Activated naive CD8-positive, alpha-beta T cell treated with anti-CD3 and anti-CD28 coated beads, Interleukin-2, amount 50 U/mL, for 24 hours (primary cell): ENCODE data around the gene SEPTIN10.
A peak's percentile ranks its signal among the peaks of the same experiment; 100 is the strongest.

Source experiments
- ATAC-seq: fragments of 150-1000 bp; cut with Tn5 transposase; one replicate; pipeline ENCODE4 v1.10.0; 2021
- DNase-seq: peaks from one replicate; pipeline ENCODE4 v3.0.0; 2021
- H3K27ac Mint-ChIP-seq: one replicate; pipeline ENCODE4 v1.8.0; 2021; ENCODE audit warnings: mild to moderate bottlenecking, mixed read lengths
- H3K27me3 Mint-ChIP-seq: one replicate; pipeline ENCODE4 v1.8.0; 2021; ENCODE audit warnings: mixed read lengths
- H3K36me3 Mint-ChIP-seq: one replicate; pipeline ENCODE4 v1.8.0; 2021; ENCODE audit warnings: low read depth, mixed read lengths
- H3K4me1 Mint-ChIP-seq: one replicate; pipeline ENCODE4 v1.8.0; 2021; ENCODE audit warnings: mixed read lengths
- H3K4me3 Mint-ChIP-seq: one replicate; pipeline ENCODE4 v1.8.0; 2021; ENCODE audit warnings: mild to moderate bottlenecking, moderate library complexity, mixed read lengths
- H3K9me3 Mint-ChIP-seq: one replicate; pipeline ENCODE4 v1.8.0; 2021; ENCODE audit warnings: mixed read lengths

SEPTIN10 gene

DNA sequence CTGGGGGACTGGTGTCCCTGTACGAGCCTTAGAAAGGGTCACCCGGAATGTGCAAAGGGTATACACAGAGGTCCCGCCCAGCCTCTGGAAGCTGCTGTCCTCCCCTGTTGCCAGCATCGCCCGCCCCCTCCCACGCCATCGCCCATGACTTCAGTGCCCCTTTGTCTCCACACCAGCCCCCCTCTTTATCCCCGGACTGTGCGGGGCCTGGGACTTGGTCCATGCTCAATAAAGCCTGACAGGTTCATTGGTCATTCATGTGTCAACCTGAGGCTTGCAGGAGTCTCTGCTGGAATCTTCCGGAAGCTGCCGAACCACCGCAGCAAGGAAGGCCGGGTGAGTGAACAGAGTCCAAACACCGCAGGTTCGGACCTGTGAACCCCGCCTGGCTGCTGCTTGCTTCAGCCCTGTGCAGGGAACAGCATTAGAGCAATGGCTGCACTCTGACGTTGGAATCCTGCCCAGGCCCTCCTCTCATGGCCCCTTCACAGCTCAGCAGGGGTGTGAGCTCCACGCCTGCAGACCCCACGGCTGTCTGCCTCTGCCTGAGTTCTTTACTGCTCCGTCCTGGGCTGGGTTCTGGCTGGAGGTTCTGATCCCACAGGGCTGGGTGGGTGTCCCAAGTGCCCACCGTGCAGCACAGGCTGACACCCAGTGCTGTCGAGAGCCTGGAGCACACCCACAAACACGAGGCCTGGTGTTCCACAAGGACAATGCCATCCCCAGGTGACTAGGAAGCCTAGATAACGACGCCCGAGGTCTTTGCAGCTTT lies 96.5 kb downstream of the SEPTIN10 start:
- Mint-ChIP-seq H3K9me3 (no peaks in the 10 kb centered on the region), H3K27ac (no peak overlapping the region), H3K36me3 (no peaks in the 10 kb centered on the region), H3K4me1 (peaks cover 4% of the 10 kb centered on the region), H3K4me3 (no peak overlapping the region), H3K27me3 (no peaks in the 10 kb centered on the region)
- ATAC-seq (no peak), DNase-seq (no peak)

DNA sequence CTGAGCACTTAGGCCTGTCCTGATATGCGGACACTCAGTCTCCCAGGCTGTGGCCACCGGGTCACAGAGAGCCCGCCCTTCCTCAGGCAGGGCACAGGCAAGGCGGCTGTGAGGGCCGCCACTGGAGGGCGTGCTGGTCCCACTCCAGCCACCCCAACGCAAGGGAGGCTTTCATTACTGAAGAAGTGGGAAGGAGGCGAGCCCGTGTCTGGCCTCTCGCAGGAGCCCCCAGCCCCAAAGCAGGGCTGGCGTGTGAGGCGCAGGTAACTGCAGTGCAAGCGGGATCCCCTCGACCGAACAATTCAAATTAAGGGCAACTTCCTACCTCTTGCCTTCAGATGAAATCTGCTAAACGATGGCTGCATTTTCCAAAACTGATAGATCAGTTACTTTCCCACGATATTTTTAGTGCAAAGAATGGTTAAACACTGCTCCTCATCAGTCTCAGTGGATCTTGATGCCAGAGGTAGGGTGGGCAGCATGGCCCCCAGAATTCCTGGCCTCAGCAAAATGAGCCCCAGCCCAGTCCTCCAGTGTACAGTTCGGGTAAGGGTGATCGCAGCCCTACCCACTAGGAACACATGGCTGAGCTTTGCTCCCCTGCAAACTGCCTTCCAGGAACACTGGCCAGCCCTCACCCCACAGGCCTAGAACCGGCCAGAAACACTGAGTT lies 97.2 kb downstream of the SEPTIN10 start:
- DNase-seq (peak; percentile 28), ATAC-seq (peak; percentile 30)
- Mint-ChIP-seq H3K9me3 (no peaks in the 10 kb centered on the region), H3K36me3 (no peaks in the 10 kb centered on the region), H3K27ac (no peak overlapping the region), H3K27me3 (no peaks in the 10 kb centered on the region), H3K4me1 (peaks cover 4% of the 10 kb centered on the region), H3K4me3 (no peak overlapping the region)

DNA sequence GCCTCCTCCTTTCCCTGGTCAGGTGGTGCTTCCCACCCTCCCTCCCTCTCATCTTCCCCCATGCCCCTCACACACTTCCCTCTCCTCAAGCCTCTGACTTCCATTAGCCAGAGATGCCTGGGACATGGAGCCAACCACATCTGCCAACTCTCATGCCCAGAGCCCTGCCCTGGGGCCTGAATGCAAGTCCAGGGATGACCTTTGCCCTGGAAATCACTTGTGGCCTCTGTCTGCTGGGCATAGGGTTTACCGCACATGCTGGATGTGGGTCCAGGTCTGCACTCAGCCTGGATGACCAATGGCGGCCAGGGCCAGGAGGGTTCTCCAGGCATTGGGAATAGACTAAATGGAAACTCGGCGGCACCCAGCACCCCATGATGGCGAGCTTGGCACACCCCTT lies 98.9 kb downstream of the SEPTIN10 start:
- H3K4me1 Mint-ChIP-seq = peaks cover 4% of the 10 kb centered on the region
- H3K27me3 Mint-ChIP-seq = no peaks in the 10 kb centered on the region
- no peaks in the 10 kb centered on the region for H3K36me3 Mint-ChIP-seq
- H3K9me3 Mint-ChIP-seq = no peaks in the 10 kb centered on the region
- no peak overlapping the region for H3K27ac Mint-ChIP-seq
- ATAC-seq (no peak), DNase-seq (no peak)
- H3K4me3 Mint-ChIP-seq = no peak overlapping the region

DNA sequence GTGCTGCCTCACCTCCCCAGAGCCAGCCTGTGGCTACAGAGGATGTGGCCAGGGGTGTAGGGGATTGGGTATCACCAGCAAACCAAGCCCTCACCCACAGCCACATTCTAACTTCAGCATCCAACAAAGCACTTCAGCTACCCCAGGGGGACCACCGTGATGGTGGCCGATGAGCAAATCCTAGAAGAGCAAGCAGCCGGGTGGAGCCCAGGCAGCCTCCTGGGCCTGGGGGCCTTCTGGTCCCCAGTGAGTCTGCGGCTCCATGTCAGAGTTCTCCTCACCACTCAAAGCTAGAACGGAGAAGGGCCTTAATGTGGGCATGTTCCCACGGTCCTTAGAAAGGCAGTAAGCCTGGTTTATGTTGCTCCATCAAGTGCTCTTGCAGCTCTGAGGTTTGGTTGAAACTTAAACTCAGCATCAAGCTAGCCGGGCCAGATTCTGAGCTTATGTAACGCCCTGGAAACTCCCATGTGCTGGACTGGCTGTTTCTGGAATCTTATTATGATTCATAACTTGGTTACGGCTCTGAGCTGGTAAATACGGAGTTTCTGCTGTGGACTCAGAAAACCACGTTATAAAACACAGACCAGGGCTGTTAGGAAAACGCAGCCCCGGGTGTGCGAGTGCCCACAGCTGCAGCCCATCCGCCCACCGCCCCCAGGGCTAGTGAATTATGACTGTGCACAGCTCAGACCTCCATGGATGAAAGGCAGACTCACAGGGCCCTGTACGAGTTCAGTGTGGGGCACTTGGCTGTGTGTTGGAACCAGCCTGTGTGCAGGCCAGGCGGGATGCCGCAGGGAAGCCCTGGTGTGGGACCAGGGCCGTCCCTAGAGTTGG lies 99.8 kb downstream of the SEPTIN10 start:
- DNase-seq (no peak), ATAC-seq (peak; percentile 41)
- Mint-ChIP-seq H3K9me3 (no peaks in the 10 kb centered on the region), H3K36me3 (no peaks in the 10 kb centered on the region), H3K27ac (no peak overlapping the region), H3K4me1 (peaks cover 4% of the 10 kb centered on the region), H3K27me3 (no peaks in the 10 kb centered on the region), H3K4me3 (no peak overlapping the region)

DNA sequence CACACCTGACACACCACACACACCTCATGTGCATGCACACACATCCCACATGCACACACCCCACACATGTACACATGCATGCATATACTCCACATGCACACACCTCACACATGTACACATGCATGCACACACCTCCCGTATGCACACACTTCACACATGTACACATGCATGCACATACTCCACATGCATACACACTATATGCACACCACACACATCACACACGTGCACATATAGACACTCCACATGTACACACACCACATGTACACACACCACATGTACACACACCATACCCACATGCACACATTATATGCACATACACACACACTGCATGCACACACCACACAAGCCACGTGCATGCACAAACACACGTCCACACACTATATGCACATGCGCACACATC lies 100.5 kb downstream of the SEPTIN10 start:
- no peak overlapping the region for H3K4me3 Mint-ChIP-seq
- H3K4me1 Mint-ChIP-seq = peaks cover 4% of the 10 kb centered on the region
- ATAC-seq (no peak), DNase-seq (no peak)
- no peaks in the 10 kb centered on the region for H3K9me3 Mint-ChIP-seq
- no peak overlapping the region for H3K27ac Mint-ChIP-seq
- no peaks in the 10 kb centered on the region for H3K27me3 Mint-ChIP-seq
- no peaks in the 10 kb centered on the region for H3K36me3 Mint-ChIP-seq

DNA sequence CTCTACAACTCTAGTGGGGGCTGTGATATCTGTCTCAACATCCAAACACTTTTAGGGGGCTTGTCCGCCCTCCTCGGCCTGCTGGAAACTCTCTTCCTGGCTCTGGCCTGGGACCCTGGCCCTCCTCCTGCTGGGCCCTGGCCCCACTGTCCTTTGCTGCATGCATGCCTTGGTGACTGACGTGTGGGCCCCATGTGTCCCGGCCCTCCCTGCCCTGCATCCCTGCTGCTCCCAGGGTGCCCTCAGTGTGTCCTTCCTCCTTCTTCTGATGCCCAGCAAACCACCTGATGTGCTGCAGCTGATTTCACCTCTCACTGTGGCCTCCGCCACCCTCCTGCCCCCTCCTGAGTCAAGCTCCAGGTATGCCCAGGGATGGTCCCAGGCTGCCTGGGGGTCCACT lies 101.7 kb downstream of the SEPTIN10 start:
- DNase-seq = no peak
- no peak for ATAC-seq
- no peaks in the 10 kb centered on the region for H3K27me3 Mint-ChIP-seq
- no peaks in the 10 kb centered on the region for H3K9me3 Mint-ChIP-seq
- no peak overlapping the region for H3K27ac Mint-ChIP-seq
- H3K36me3 Mint-ChIP-seq = no peaks in the 10 kb centered on the region
- no peak overlapping the region for H3K4me3 Mint-ChIP-seq
- H3K4me1 Mint-ChIP-seq = peaks cover 4% of the 10 kb centered on the region

DNA sequence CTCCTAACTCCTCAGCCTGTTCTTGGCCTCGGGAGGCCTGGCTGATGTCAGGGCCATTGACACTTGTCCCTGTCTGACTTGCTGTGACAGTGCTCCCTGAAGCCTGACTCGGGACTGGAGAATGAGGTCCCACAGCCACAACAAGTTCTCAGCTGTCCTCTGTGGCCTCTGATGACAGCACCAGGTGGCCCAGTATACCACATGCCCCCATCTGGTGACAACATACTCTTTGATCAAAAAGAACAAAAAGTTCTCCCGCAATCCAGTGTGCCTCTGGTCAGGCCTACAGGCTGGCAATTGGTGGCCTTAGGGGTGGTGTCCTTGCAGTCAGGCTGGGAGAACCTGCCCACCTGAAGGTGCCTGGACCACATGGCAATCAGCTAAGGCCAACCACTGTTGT lies 102.6 kb downstream of the SEPTIN10 start:
- no peaks in the 10 kb centered on the region for H3K27me3 Mint-ChIP-seq
- H3K4me3 Mint-ChIP-seq = no peak overlapping the region
- peaks cover 4% of the 10 kb centered on the region for H3K4me1 Mint-ChIP-seq
- no peaks in the 10 kb centered on the region for H3K36me3 Mint-ChIP-seq
- H3K9me3 Mint-ChIP-seq = no peaks in the 10 kb centered on the region
- ATAC-seq (no peak), DNase-seq (no peak)
- H3K27ac Mint-ChIP-seq = no peak overlapping the region

DNA sequence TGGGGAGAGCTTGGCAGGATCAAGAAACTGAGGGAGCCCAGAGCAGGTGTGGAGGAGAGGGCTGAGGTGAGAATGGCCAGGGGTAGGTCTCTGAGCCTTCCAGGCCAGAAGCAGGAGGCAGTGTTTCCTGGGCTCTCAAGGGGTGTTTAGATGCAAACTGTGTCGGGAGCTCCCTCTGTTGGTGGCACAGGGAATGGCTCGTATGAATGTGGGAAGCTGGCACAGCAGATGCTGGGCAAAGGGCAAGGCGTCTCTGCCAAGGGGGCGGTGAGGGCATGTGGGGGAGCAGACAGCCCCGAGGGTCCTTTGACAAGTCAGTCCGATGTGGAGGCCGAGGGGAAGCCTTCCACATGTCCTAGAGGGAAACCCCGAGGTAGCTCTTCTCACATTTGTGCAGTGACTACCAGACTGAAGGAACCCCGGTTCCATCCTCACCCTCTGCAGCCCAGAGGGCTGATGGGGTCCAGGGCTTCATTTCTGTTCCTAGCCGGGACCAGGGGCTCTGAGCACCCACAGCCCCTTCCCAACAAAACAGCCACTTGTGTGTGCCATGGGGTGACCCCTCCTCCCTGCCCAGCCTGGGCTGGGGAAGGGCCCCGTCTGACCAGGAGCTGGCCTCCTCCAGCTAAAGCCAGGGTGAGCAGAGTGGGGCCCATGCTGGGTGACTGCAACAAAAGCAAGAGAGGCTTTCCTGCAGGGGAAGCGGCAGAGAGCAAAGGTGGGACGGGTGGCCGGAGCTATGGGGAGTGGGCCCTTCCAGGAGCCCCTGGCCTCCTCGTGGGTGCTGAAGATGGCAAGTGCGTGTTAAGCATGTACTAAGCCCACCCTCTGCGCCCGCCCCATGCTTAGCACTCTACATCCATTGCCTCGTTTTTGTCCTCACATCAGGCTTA lies 103.4 kb downstream of the SEPTIN10 start:
- ATAC-seq = peak; percentile 45
- peak overlapping the region; percentile 1 for H3K27ac Mint-ChIP-seq

DNA sequence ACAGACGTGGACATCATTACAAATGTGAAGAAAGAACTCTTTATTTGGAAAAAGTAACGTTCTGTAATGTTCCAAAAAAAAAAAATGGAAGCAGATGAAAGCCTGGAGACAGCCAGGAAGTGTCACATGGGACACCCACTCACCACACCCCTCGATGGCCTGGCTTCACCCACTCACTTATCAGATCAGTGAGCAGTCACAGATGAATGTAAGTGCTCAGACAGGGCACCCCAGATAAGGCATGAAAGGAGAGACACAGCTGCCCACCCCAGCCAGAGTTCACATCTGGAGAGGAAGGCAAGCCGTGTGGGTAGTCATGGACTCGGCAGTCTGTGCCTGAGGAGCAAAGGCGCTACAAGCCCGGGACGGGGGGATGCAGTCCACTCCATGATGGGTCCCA lies 105.2 kb downstream of the SEPTIN10 start:
- DNase-seq (no peak), ATAC-seq (no peak)
- H3K4me1 Mint-ChIP-seq = peaks cover under 1% of the 10 kb centered on the region
- no peaks in the 10 kb centered on the region for H3K27me3 Mint-ChIP-seq
- H3K27ac Mint-ChIP-seq = no peak overlapping the region
- no peaks in the 10 kb centered on the region for H3K9me3 Mint-ChIP-seq
- H3K4me3 Mint-ChIP-seq = no peak overlapping the region
- H3K36me3 Mint-ChIP-seq = no peaks in the 10 kb centered on the region

More for the DNA sequence above, 103.4 kb downstream of the SEPTIN10 start:
- peaks cover 4% of the 10 kb centered on the region for H3K4me1 Mint-ChIP-seq
- H3K4me3 Mint-ChIP-seq = no peak overlapping the region
- no peaks in the 10 kb centered on the region for H3K9me3 Mint-ChIP-seq
- no peaks in the 10 kb centered on the region for H3K36me3 Mint-ChIP-seq
- no peaks in the 10 kb centered on the region for H3K27me3 Mint-ChIP-seq
- DNase-seq = peak; percentile 81

DNA sequence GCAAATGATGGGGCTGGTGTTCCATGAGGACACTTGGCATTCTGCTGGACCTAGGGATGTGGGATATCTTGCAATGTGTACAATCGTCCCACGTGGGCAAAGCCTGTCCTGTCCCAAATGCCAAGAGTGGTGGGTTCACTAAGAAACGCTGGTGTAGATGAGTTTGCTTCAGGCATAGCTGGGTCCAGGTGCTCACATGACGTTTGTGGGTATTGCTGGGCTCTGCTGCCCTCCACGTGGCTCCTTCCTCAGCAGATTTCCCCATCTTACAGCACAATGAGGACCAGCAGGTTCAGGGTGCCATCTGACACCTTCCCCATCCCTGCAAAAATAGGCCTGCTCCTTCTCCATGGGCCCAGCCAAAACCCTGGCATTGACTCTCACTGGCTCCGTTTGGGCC lies 105.9 kb downstream of the SEPTIN10 start:
- H3K9me3 Mint-ChIP-seq = no peaks in the 10 kb centered on the region
- H3K27ac Mint-ChIP-seq = no peak overlapping the region
- H3K27me3 Mint-ChIP-seq = no peaks in the 10 kb centered on the region
- no peaks in the 10 kb centered on the region for H3K36me3 Mint-ChIP-seq
- no peak overlapping the region for H3K4me3 Mint-ChIP-seq
- ATAC-seq = no peak
- no peaks in the 10 kb centered on the region for H3K4me1 Mint-ChIP-seq
- DNase-seq = no peak

DNA sequence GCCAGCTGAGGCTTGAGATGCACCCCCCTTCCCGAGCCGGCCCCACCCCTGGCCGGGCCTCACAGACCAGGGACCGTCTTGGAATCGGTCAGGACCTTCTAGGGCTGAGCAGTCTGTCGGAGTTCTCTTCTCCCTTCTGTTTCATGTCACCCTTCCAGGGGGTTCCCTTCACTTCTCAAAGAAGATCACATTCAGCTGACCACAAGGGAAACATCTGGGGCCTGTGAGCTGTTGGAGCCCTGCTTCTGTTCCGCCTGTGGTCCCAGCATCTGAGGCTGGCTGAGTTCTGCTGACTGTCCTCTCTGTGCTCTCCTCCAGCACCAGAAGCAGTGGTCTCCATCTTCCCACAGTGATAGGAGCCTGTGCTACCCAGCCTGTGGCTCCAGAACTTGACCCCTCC lies 106.5 kb downstream of the SEPTIN10 start:
- ATAC-seq = no peak

DNA sequence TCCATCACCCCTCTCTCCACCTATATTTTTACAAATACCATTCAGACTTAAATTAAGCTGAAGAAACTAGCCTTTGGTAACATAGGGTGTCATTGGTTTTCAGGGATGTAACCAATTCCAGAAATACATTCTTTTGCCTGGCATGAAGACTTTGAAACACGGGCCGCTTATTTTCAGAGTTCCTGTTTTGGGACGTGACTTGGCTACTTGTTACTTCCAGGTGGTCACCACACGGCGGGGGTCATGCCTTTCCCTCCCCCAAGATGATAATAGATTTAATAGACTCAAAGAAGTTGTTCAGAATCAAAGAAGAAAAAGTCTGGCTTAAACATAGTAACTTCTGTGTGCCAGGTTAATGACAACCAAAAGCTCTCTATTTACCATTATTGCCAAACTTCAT lies 110.6 kb downstream of the SEPTIN10 start:
- DNase-seq (no peak), ATAC-seq (no peak)
- Mint-ChIP-seq H3K36me3 (no peaks in the 10 kb centered on the region), H3K4me3 (no peak overlapping the region), H3K27ac (no peak overlapping the region), H3K4me1 (no peaks in the 10 kb centered on the region), H3K27me3 (no peaks in the 10 kb centered on the region), H3K9me3 (no peaks in the 10 kb centered on the region)

More for the DNA sequence above, 106.5 kb downstream of the SEPTIN10 start:
- Mint-ChIP-seq H3K4me3 (no peak overlapping the region), H3K36me3 (no peaks in the 10 kb centered on the region), H3K4me1 (no peaks in the 10 kb centered on the region), H3K27me3 (no peaks in the 10 kb centered on the region), H3K27ac (no peak overlapping the region), H3K9me3 (no peaks in the 10 kb centered on the region)
- DNase-seq = no peak

DNA sequence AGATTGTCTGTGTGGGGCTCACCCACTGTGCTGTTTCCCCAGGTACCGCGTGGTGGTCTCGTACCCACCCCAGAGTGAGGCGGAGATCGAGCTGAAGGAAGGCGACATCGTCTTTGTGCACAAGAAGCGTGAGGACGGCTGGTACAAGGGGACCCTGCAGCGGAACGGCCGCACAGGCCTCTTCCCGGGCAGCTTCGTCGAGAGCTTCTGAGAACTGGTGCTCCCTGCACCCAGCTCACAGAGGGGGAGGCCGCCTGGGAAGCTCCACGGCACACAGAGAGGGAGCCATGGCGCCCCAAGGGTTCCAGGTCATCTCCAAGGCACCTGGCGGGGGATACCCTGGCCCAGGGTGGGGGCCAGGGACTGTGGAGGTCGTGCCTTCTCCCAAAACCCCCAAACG lies 112.3 kb downstream of the SEPTIN10 start:
- no peak overlapping the region for H3K27ac Mint-ChIP-seq
- no peaks in the 10 kb centered on the region for H3K9me3 Mint-ChIP-seq
- no peaks in the 10 kb centered on the region for H3K36me3 Mint-ChIP-seq
- DNase-seq (no peak), ATAC-seq (no peak)
- no peak overlapping the region for H3K4me3 Mint-ChIP-seq
- H3K4me1 Mint-ChIP-seq = no peaks in the 10 kb centered on the region
- H3K27me3 Mint-ChIP-seq = no peaks in the 10 kb centered on the region

DNA sequence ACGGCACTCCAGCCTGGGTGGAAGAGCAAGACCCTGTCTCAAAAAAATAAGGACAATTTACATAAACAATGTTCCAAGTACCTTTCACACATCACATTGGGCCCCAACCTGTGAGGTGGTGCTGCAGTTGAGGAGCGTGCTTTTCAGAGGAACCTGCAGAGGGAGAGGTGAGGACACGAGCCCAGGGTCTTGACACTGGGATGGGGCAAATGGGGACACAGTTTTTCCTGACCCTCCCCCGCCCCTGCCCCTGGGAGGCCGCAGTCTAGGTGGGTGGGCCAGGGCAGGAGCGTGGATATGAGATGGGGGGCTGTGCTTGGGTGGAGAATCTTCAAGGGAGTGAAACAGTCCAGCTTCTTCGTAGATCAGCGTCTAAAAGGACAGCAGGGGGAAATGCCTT lies 112.9 kb downstream of the SEPTIN10 start:
- Mint-ChIP-seq H3K4me1 (no peaks in the 10 kb centered on the region), H3K27ac (no peak overlapping the region), H3K36me3 (peaks cover 1% of the 10 kb centered on the region), H3K4me3 (no peak overlapping the region), H3K27me3 (no peaks in the 10 kb centered on the region), H3K9me3 (no peaks in the 10 kb centered on the region)
- DNase-seq (no peak), ATAC-seq (no peak)
